ENCODE measurements around the gene LRG1. TPM values are rescaled to one million over a fixed set of nuclear protein-coding genes. Genes with fewer than 3 reads are reported as not detected.

The LRG1 gene
- polyA plus RNA-seq (2013, experiment 1 of 2; ENCODE audit: insufficient read length) = not detected
- not detected for polyA plus RNA-seq (2013, experiment 2 of 2; ENCODE audit: insufficient read length)

- no peak for DNase-seq
Observed at GRCh38 chr19:4539693-4540581, at the start of gene LRG1. TSS of gene LRG1 (minus strand) at chr19:4540036. CDS start at chr19:4540013, 23 bp downstream.

GRCh38 chr19:4588291-4588761 lies 48.5 kb upstream of the LRG1 start:
- DNase-seq = no peak

- no peak for DNase-seq
Observed at GRCh38 chr19:4587527-4587926, 47.7 kb upstream of the LRG1 start.

GRCh38 chr19:4586691-4587090 lies 46.9 kb upstream of the LRG1 start:
- DNase-seq = no peak

- no peak for DNase-seq
Observed at GRCh38 chr19:4586245-4586644, 46.4 kb upstream of the LRG1 start.

- DNase-seq = no peak
Observed at GRCh38 chr19:4585556-4585955, 45.7 kb upstream of the LRG1 start.

GRCh38 chr19:4584670-4585460 lies 45.0 kb upstream of the LRG1 start:
- DNase-seq = no peak

GRCh38 chr19:4583961-4584669 lies 44.3 kb upstream of the LRG1 start:
- no peak for DNase-seq

GRCh38 chr19:4582980-4583842 lies 43.4 kb upstream of the LRG1 start:
- no peak for DNase-seq

- DNase-seq = peak; percentile 54
Observed at GRCh38 chr19:4581666-4582553, 42.1 kb upstream of the LRG1 start.

GRCh38 chr19:4580961-4581665 lies 41.3 kb upstream of the LRG1 start:
- DNase-seq = no peak

- no peak for DNase-seq
Observed at GRCh38 chr19:4580021-4580901, 40.4 kb upstream of the LRG1 start.

- no peak for DNase-seq
Observed at GRCh38 chr19:4579389-4579788, 39.6 kb upstream of the LRG1 start.

GRCh38 chr19:4578552-4579248 lies 38.9 kb upstream of the LRG1 start:
- DNase-seq = no peak

- no peak for DNase-seq
Observed at GRCh38 chr19:4577020-4577782, 37.4 kb upstream of the LRG1 start.

- peak; percentile 70 for DNase-seq
Observed at GRCh38 chr19:4576016-4576933, 36.4 kb upstream of the LRG1 start.

Measured in fibroblast of skin of scalp (primary cell).